ENCODE results near the gene ALAD. TPM values are rescaled to one million over a fixed set of nuclear protein-coding genes. Genes with fewer than 3 reads are reported as not detected.

ALAD gene
- total RNA-seq, 4 donors from 2014 or later: 23.5 to 50.0 (median 31.8) TPM

- no peaks in the 10 kb centered on the region for H3K27me3 ChIP-seq
- TF ChIP-seq POLR2A (IDR thresholded peaks at IDR 0.05) (no peak), CTCF (IDR thresholded peaks at IDR 0.05) (no peak)
- no peaks in the 10 kb centered on the region for H3K9me3 ChIP-seq
- intact Hi-C loops (cut with DNase I): no loop called here
- no peak for DNase-seq
- no peak overlapping the region for H3K27ac ChIP-seq
- no peaks in the 10 kb centered on the region for H3K36me3 ChIP-seq
- peaks cover 16 to 28% of the 10 kb centered on the region in 2 donors for H3K4me1 ChIP-seq
- WGBS, 2 donors: 91 to 93% methylated on average over 15 of the region's 15 CpGs
- no peak overlapping the region for H3K4me3 ChIP-seq (replicated peaks in 1 of 3)
Measured at GRCh38 chr9:113360242-113360842, 40.7 kb downstream of the ALAD start.

DNA sequence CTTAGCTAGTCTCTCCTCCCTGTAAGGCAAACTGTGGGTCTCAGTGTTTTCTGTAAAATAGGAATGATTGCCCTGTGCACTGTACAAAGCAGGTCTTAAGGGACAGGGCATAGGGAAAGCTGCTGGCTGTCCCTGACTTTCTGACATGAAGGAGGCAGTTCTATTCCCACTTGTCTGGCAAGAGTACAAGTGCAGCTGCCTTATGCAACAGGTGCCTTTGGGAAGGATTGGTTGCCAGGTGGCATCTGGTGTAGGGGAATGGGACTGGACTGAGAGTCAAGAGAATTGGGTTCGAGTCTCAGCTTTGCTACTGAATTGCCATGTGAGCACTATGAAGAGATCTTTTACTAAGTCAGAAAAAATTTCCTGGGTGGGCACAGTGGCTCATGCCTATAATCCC is 41.7 kb downstream of the ALAD start:
- H3K4me3 ChIP-seq (replicated peaks in 1 of 3): no peak overlapping the region
- H3K9me3 ChIP-seq: no peaks in the 10 kb centered on the region
- TF ChIP-seq POLR2A (IDR thresholded peaks at IDR 0.05) (no peak), CTCF (IDR thresholded peaks at IDR 0.05) (no peak)

DNA sequence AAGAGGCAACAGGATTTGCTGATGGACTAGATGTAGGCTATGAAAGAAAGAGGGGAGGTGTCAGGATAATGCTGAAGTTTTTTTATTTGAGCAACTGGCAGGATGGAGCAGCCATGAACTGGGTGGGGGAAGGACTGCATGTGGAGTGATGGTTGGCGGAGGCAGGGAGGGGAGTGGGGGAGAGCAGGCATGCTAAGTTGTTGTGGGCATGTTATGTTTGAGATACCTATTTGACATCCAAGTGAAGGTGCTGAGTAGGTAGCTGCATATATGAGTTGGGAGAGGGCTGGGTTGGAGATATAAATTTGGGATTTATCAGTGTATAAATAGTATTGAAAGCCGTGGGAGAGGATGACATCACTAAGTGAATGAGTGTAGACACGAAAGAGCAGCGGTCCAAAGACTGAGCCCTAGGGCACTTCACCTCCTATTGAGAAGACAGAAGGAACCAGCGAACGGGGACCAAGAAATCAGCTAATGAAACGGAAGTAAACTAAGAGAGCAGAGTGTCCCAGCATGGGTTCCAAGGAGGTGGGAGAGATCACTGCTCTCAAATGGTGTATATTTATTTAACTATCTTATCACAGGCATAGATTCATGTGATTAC is 44.3 kb downstream of the ALAD start:
- WGBS, 2 donors: 61 to 62% methylated on average over 7 of the region's 7 CpGs
- peak; percentile 52 to 58 for DNase-seq
- Histone ChIP-seq H3K4me3 (replicated peaks in 1 of 3) (no peak overlapping the region), H3K9me3 (no peaks in the 10 kb centered on the region), H3K27me3 (no peaks in the 10 kb centered on the region), H3K4me1 (peaks cover 5 to 14% of the 10 kb centered on the region in 2 donors), H3K27ac (peak overlapping the region in 2 of 3 donors; percentile 24 to 43), H3K36me3 (no peaks in the 10 kb centered on the region)
- intact Hi-C loops (cut with DNase I): no loop called here
- TF ChIP-seq CTCF (IDR thresholded peaks at IDR 0.05): no peak
- no peak for TF ChIP-seq POLR2A (IDR thresholded peaks at IDR 0.05)

More for the DNA sequence above, 41.7 kb downstream of the ALAD start:
- peak in 1 of 2 donors; percentile 37 for DNase-seq
- intact Hi-C loops (cut with DNase I): no loop called here
- Histone ChIP-seq H3K27me3 (no peaks in the 10 kb centered on the region), H3K27ac (no peak overlapping the region), H3K4me1 (peaks cover 16 to 28% of the 10 kb centered on the region in 2 donors), H3K36me3 (no peaks in the 10 kb centered on the region)
- WGBS, 2 donors: 62 to 100% methylated on average over 1 of the region's 1 CpG

DNA sequence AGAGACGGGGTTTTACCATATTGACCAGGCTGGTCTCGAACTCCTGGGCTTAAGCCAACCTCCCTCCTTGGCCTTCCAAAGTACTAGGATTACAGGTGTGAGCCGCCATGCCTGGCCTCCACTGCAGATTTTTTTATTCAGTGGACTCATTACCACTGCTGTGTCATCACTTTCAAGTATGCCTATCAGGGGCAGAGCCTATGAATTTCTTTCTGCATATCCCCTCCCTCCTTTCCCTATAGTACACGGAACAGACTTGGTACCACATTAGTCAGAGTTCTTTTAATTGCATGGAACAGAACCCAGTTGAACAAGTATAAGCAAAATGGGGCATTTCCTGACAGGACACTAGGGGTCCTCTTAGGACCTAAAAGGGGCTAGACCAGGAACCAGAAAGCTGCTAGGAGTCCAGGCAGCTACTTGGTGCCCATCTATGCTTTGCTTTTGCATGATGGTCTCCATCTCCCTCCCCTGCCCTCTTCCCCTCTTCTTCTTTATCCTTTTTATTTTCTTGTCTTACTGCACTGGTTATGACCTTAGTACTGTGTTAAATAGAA is 46.0 kb downstream of the ALAD start:
- Histone ChIP-seq H3K27me3 (no peaks in the 10 kb centered on the region), H3K4me3 (replicated peaks in 1 of 3) (no peak overlapping the region), H3K4me1 (peaks cover 0 to 11% of the 10 kb centered on the region in 2 donors), H3K27ac (no peak overlapping the region), H3K36me3 (no peaks in the 10 kb centered on the region), H3K9me3 (no peaks in the 10 kb centered on the region)
- no peak for DNase-seq
- WGBS, 2 donors: 93 to 95% methylated on average over 4 of the region's 4 CpGs
- intact Hi-C loops (cut with DNase I): no loop called here
- TF ChIP-seq POLR2A (IDR thresholded peaks at IDR 0.05): no peak
- no peak for TF ChIP-seq CTCF (IDR thresholded peaks at IDR 0.05)

DNA sequence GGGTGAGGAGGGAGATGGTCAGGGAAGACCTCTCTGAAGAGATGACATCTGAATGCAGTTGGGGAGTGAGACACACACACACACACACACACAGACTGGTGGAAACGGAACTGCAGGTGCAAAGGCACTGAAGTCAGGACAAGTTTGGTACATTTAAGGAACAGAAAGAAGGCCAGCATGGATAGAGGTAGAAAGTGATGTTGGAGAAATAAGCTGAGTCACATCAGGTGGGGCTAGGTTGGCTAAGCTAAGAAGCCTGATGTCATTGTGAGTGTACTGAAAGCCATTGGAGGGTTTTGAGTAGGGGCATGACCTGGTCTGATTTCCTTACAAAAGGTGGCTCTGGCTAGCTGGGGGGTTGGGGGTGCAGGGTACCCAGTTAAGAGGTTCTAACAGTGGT is 48.7 kb downstream of the ALAD start:
- no peak for DNase-seq
- Histone ChIP-seq H3K9me3 (no peaks in the 10 kb centered on the region), H3K27me3 (no peaks in the 10 kb centered on the region), H3K27ac (peak overlapping the region in 1 of 3 donors; percentile 8), H3K4me3 (replicated peaks in 1 of 3) (no peak overlapping the region), H3K4me1 (peaks cover 0 to 11% of the 10 kb centered on the region in 2 donors), H3K36me3 (no peaks in the 10 kb centered on the region)
- WGBS, 2 donors: 82 to 95% methylated on average over 1 of the region's 1 CpG
- TF ChIP-seq POLR2A (IDR thresholded peaks at IDR 0.05) (no peak), CTCF (IDR thresholded peaks at IDR 0.05) (no peak)
- intact Hi-C loops (cut with DNase I): no loop called here
